ENCODE data around the gene JPH3. TPM values are rescaled to one million over a fixed set of nuclear protein-coding genes. Genes with fewer than 3 reads are reported as not detected.

The JPH3 gene
- total RNA-seq, 1 experiment from 2014 or later: 39.0 TPM

- Mint-ChIP-seq H3K9me3 (peaks cover 10% of the 10 kb centered on the region; the same call in 1 of the 2 replicates), H3K36me3 (peaks cover 49% of the 10 kb centered on the region), H3K4me3 (no peak overlapping the region), H3K27me3 (ENCODE audit: low read depth) (no peaks in the 10 kb centered on the region), H3K4me1 (0 out of 2 replicates have a peak, but pooled peaks cover 3% of the 10 kb centered on the region), H3K27ac (peak overlapping the region; percentile 70)
- CTCF ChIA-PET: interaction anchor here (1.7 kb wide), 1 partner anchor 65 kb away, joined by 5 read pairs; no protein-coding TSS in a partner anchor
- ATAC-seq: no peak
- POLR2A ChIA-PET: no interaction called here
- no peak for DNase-seq (ENCODE audit: low spot score)
- no peak for TF ChIP-seq JAZF1 (CRISPR knock-in tag; IDR thresholded peaks at IDR 0.05)
- TF ChIP-seq MXD4 (CRISPR knock-in tag; IDR thresholded peaks at IDR 0.05; ENCODE audit: borderline replicate concordance): no peak
- no peak for TF ChIP-seq SOX15 (CRISPR knock-in tag; IDR thresholded peaks at IDR 0.05)
- TF ChIP-seq ESRRA (CRISPR knock-in tag; IDR thresholded peaks at IDR 0.05; ENCODE audit: borderline replicate concordance): no peak
- no peak for TF ChIP-seq ZNF425 (CRISPR knock-in tag; conservative IDR thresholded peaks at IDR 0.05)
- no peak for TF ChIP-seq ATF3 (CRISPR knock-in tag; conservative IDR thresholded peaks at IDR 0.05)
- TF ChIP-seq FOXP4 (CRISPR knock-in tag; IDR thresholded peaks at IDR 0.05): no peak
These were observed 120.4 kb downstream of the JPH3 start for GRCh38 chr16:87722590-87723225.

- H3K9me3 Mint-ChIP-seq: peaks cover 10% of the 10 kb centered on the region; the same call in 1 of the 2 replicates
- H3K27ac Mint-ChIP-seq: peak overlapping the region; percentile 3; the same call in 1 of the 2 replicates
- no peaks in the 10 kb centered on the region for H3K27me3 Mint-ChIP-seq (ENCODE audit: low read depth)
- CTCF ChIA-PET: no interaction called here
- 0 out of 2 replicates have a peak, but pooled peaks cover 3% of the 10 kb centered on the region for H3K4me1 Mint-ChIP-seq
- no peak overlapping the region for H3K4me3 Mint-ChIP-seq
- POLR2A ChIA-PET: no interaction called here
- TF ChIP-seq EMX1 (CRISPR knock-in tag; IDR thresholded peaks at IDR 0.05) (no peak), ZNF416 (CRISPR knock-in tag; IDR thresholded peaks at IDR 0.05) (no peak)
- peaks cover 50% of the 10 kb centered on the region for H3K36me3 Mint-ChIP-seq
- DNase-seq (ENCODE audit: low spot score): no peak
- no peak for ATAC-seq
These were observed 120.9 kb downstream of the JPH3 start for GRCh38 chr16:87723226-87723623.

GRCh38 chr16:87724490-87725291 lies 122.4 kb downstream of the JPH3 start:
- 0 out of 2 replicates have a peak, but pooled peaks cover 3% of the 10 kb centered on the region for H3K4me1 Mint-ChIP-seq

More at GRCh38 chr16:87724490-87725291, 122.4 kb downstream of the JPH3 start:
- TF ChIP-seq ZNF121 (CRISPR knock-in tag; IDR thresholded peaks at IDR 0.05): no peak
- no peak for TF ChIP-seq NFATC4 (CRISPR knock-in tag; IDR thresholded peaks at IDR 0.05)
- no peak for TF ChIP-seq FOXP1 (CRISPR knock-in tag; IDR thresholded peaks at IDR 0.05; ENCODE audit: borderline replicate concordance)
- TF ChIP-seq NR2C2 (CRISPR knock-in tag; IDR thresholded peaks at IDR 0.05): no peak
- TF ChIP-seq ZNF317 (CRISPR knock-in tag; IDR thresholded peaks at IDR 0.05; ENCODE audit: borderline replicate concordance, low read depth): no peak
- TF ChIP-seq CREB1 (CRISPR knock-in tag; IDR thresholded peaks at IDR 0.05): no peak
- no peak for TF ChIP-seq MAX (CRISPR knock-in tag; IDR thresholded peaks at IDR 0.05)
- TF ChIP-seq ETV6 (CRISPR knock-in tag; IDR thresholded peaks at IDR 0.05): no peak
- no peak for TF ChIP-seq ESRRA (CRISPR knock-in tag; IDR thresholded peaks at IDR 0.05; ENCODE audit: borderline replicate concordance)
- TF ChIP-seq RORB (CRISPR knock-in tag; IDR thresholded peaks at IDR 0.05): no peak
- TF ChIP-seq NFYB (CRISPR knock-in tag; conservative IDR thresholded peaks at IDR 0.05; ENCODE audit: low read depth): no peak
- TF ChIP-seq CDX4 (CRISPR knock-in tag; IDR thresholded peaks at IDR 0.05; ENCODE audit: borderline replicate concordance): no peak
- no peak for TF ChIP-seq ELF4 (CRISPR knock-in tag; IDR thresholded peaks at IDR 0.05; ENCODE audit: low read depth)
- ChIA-PET CTCF (interaction anchor here (1.9 kb wide), 1 partner anchor 22 kb away, joined by 6 read pairs; no protein-coding TSS in a partner anchor), POLR2A (no interaction called here)
- peak overlapping the region; percentile 37; the same call in 1 of the 2 replicates for H3K27ac Mint-ChIP-seq
- no peaks in the 10 kb centered on the region for H3K27me3 Mint-ChIP-seq (ENCODE audit: low read depth)
- peaks cover 49% of the 10 kb centered on the region for H3K36me3 Mint-ChIP-seq
- peaks cover 3% of the 10 kb centered on the region; the same call in 1 of the 2 replicates for H3K9me3 Mint-ChIP-seq
- DNase-seq (ENCODE audit: low spot score): no peak
- no peak for ATAC-seq
- H3K4me3 Mint-ChIP-seq: no peak overlapping the region
